ENCODE measurements around the gene TMEM203. TPM values are rescaled to one million over a fixed set of nuclear protein-coding genes. Genes with fewer than 3 reads are reported as not detected.

TMEM203 gene
- total RNA-seq, 1 experiment from 2014 or later: 35.5 TPM

DNA sequence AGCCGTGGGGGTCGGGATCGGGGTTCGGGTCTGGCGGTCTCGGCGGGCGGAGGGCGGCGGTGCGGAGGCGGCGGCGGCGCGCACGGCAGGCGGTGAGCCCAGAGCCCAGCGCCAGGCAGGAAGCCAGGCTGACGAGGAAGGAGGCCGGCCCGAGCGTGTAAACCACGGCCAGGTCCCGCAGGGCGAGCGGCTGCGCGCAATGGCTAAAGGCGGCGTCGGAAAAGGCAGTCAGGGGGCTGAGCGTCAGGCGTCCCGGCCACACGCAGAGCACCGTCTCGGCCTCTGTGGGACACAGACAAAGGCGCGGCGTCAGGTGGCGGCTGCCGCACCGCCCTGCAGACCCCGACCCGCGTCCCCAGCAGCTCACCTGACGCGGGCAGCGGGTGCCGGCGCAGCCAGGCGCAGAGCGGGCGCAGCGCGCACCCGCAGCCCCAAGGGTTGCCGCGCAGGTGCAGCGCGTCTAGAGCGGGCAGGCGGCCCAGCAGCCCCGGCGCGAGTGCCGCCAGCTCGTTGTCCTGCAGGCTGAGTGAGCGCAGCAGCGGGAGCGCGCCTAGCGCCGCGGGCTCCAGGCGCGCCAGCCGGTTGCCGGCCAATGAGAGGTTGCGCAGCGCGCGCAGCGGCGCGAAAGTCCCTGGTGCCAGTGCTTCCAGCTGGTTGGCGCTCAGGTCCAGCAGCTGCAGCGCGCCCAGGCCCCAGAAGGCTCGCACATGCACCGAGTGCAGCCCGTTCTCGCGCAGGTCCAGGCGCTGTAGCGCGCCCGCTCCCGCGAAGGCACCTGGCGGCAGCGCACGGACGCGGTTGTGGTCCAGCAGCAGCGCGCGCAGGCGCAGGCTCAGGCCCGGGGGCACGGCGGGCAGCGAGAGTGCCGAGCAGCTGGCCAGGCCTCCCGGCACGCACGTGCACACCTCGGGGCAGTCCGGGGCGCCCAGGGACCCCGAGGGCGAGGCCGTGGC is 36.3 kb downstream of the TMEM203 start:
- no peaks in the 10 kb centered on the region for H3K36me3 Mint-ChIP-seq (ENCODE audit: insufficient read depth in 1 of 3, low read depth in 3 of 3)
- no peak overlapping the region for H2BK12ac ChIP-seq (ENCODE audit: insufficient read length, low read depth, low read length)
- peaks cover 92% of the 10 kb centered on the region for H3K27me3 Mint-ChIP-seq (ENCODE audit: low read depth)
- no peak overlapping the region for H3K18ac ChIP-seq (ENCODE audit: insufficient read length, low read depth, low read length)
- H2AK5ac ChIP-seq (ENCODE audit: insufficient read length, low read length): no peak overlapping the region
- H3K4me2 ChIP-seq (ENCODE audit: insufficient read depth, insufficient read length, low read length): peak overlapping the region; percentile 68
- peaks cover 35% of the 10 kb centered on the region; the same call in 1 of the 2 replicates for H3K27me3 ChIP-seq (ENCODE audit: insufficient read depth, low read length)
- peak overlapping the region; percentile 61 to 80 for H3K4me3 Mint-ChIP-seq
- WGBS (ENCODE audit: extremely low coverage, insufficient read length, low lambda C conversion rate): no CpG with 5 or more reads among the region's 124 CpGs
- peak; percentile 86 for DNase-seq
- no peak overlapping the region for H4K91ac ChIP-seq (ENCODE audit: insufficient read length, low read depth, low read length)
- TF ChIP-seq, protein P1, sequence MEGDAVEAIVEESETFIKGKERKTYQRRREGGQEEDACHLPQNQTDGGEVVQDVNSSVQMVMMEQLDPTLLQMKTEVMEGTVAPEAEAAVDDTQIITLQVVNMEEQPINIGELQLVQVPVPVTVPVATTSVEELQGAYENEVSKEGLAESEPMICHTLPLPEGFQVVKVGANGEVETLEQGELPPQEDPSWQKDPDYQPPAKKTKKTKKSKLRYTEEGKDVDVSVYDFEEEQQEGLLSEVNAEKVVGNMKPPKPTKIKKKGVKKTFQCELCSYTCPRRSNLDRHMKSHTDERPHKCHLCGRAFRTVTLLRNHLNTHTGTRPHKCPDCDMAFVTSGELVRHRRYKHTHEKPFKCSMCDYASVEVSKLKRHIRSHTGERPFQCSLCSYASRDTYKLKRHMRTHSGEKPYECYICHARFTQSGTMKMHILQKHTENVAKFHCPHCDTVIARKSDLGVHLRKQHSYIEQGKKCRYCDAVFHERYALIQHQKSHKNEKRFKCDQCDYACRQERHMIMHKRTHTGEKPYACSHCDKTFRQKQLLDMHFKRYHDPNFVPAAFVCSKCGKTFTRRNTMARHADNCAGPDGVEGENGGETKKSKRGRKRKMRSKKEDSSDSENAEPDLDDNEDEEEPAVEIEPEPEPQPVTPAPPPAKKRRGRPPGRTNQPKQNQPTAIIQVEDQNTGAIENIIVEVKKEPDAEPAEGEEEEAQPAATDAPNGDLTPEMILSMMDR (conservative IDR thresholded peaks at IDR 0.05): peak; percentile 12; the same call in 1 of the 3 replicates
- no peaks in the 10 kb centered on the region for H3K9me3 Mint-ChIP-seq
- no peak overlapping the region for H3K56ac ChIP-seq (ENCODE audit: insufficient read length, low read depth, low read length)
- no peak overlapping the region for H3K27ac ChIP-seq (ENCODE audit: insufficient read length, low read depth, low read length)
- no peaks in the 10 kb centered on the region for H3K79me2 ChIP-seq (ENCODE audit: insufficient read depth, low read length)
- no peak overlapping the region for H3K27ac Mint-ChIP-seq
- no peak overlapping the region for H4K5ac ChIP-seq (ENCODE audit: insufficient read length, low read depth, low read length)
- H3K4ac ChIP-seq (ENCODE audit: low read depth, low read length): no peak overlapping the region
- no peak overlapping the region for H2BK120ac ChIP-seq (ENCODE audit: low read depth, low read length, poor library complexity, severe bottlenecking)
- H4K8ac ChIP-seq (replicated peaks; ENCODE audit: insufficient read length, low read depth, low read length): no peak overlapping the region
- no peak overlapping the region for H3K23ac ChIP-seq (ENCODE audit: insufficient read length, low read depth, low read length)
- H4K20me1 ChIP-seq (ENCODE audit: control insufficient read depth, insufficient read depth, insufficient read length): no peaks in the 10 kb centered on the region
- H2AFZ ChIP-seq (ENCODE audit: low read length): no peak overlapping the region
- H3K14ac ChIP-seq (ENCODE audit: insufficient read depth, low read length): no peak overlapping the region
- H3T11ph ChIP-seq (ENCODE audit: low read length): no peak overlapping the region
- no peak overlapping the region for H2BK15ac ChIP-seq (ENCODE audit: low read depth, low read length)
- H2BK20ac ChIP-seq (ENCODE audit: low read depth, low read length, poor library complexity, severe bottlenecking): no peak overlapping the region
- H2BK5ac ChIP-seq (ENCODE audit: insufficient read length, low read length): no peak overlapping the region
- peaks cover 3 to 6% of the 10 kb centered on the region in 2 experiments for H3K4me1 Mint-ChIP-seq
- no peaks in the 10 kb centered on the region for H3K9me3 ChIP-seq (ENCODE audit: control insufficient read depth, low read depth, low read length)
- no peak overlapping the region for H3K9ac ChIP-seq (ENCODE audit: extremely low read depth, insufficient read length, low read length)
- H3K4me1 ChIP-seq (ENCODE audit: insufficient read depth, low read length): no peaks in the 10 kb centered on the region
- H3K23me2 ChIP-seq (ENCODE audit: insufficient read length, low read depth, low read length, poor library complexity, severe bottlenecking): peaks cover 4% of the 10 kb centered on the region
- H3K79me1 ChIP-seq (ENCODE audit: insufficient read depth, low read depth, low read length, poor library complexity, severe bottlenecking): no peaks in the 10 kb centered on the region
